GM12878 (cell line): ENCODE measurements around the gene GOLT1B. TPM values are rescaled to one million over a fixed set of nuclear protein-coding genes. Genes with fewer than 3 reads are reported as not detected.

ENCODE experiments used
- CEBPZ ChIP-seq: fragments of 150-350 bp; IDR thresholded peaks from 2 replicates; pipeline ENCODE4 v1.6.1; 2016; ENCODE audit warnings: low read depth, low read length
- EZH2 ChIP-seq: IDR thresholded peaks from 2 replicates; pipeline ENCODE4 v1.6.1; 2012; ENCODE audit warnings: low read depth, mild to moderate bottlenecking, control low read depth, inconsistent platforms, low read length, borderline replicate concordance; ENCODE audit not compliant: control insufficient read depth
- MAX ChIP-seq: IDR thresholded peaks from 2 replicates; pipeline ENCODE4 v1.6.1; 2012; ENCODE audit warnings: low read depth, low read length, improper control_type of control experiment
- MLLT1 ChIP-seq: fragments of 450-650 bp; IDR thresholded peaks from 2 replicates; pipeline ENCODE4 v1.6.1; 2016; ENCODE audit warnings: mild to moderate bottlenecking
- NFYA ChIP-seq: IDR thresholded peaks from 2 replicates; pipeline ENCODE4 v1.6.1; 2011; ENCODE audit warnings: low read depth, mild to moderate bottlenecking, low read length, improper control_type of control experiment, borderline replicate concordance
- POLR2AphosphoS2 ChIP-seq: IDR thresholded peaks from 2 replicates; pipeline ENCODE4 v1.6.1; 2011; ENCODE audit warnings: low read depth, mild to moderate bottlenecking, low read length, improper control_type of control experiment, moderate library complexity
- PRDM15 ChIP-seq: fragments of 450-650 bp; formaldehyde crosslinking; IDR thresholded peaks from 2 replicates; pipeline ENCODE4 v1.4.0; 2020; ENCODE audit warnings: mild to moderate bottlenecking, moderate library complexity
- RUNX3 ChIP-seq: IDR thresholded peaks from 2 replicates; pipeline ENCODE4 v1.6.1; 2012; ENCODE audit warnings: low read length, inconsistent platforms
- polyA plus RNA-seq, 11 experiments: library from polyadenylated mRNA; depleted of rRNA in 4 of 11; unstranded in 6 of 11; stranded (reverse) in 5 of 11; fragments of >200 nt; fragmentation: Nextera tagmentation in 4 of 11; fragmentation: Illumina TruSeq in 1 of 11; extraction: Ambion mirVana in 4 of 11; extraction: Trizol in 1 of 11; gene quantifications; 1 replicate in 1 of 11; 2 replicates in 10 of 11; pipeline versions ENCODE4 v1.2.1 to v1.2.3, GENCODE V29; 2011 to 2016; ENCODE audit warnings: inconsistent platforms in 2 of 11, missing spikeins in 2 of 11, low read depth in 1 of 11
- total RNA-seq, 4 experiments: library from RNA; depleted of rRNA in 3 of 4; stranded (reverse); fragments of >200 nt in 3 of 4; fragmentation: Illumina TruSeq in 1 of 4; extraction: Trizol in 1 of 4; gene quantifications; 2 replicates each; pipeline versions ENCODE4 v1.2.1 to v1.2.3, GENCODE V29; 2013 to 2021

Gene GOLT1B
- total and polyA plus RNA-seq, 10 of the 15 experiments (the other 5 are each of a cell fraction or from before 2014, with no cell fraction given): 18.3 to 77.4 (median 32.9) TPM

- no peak for TF ChIP-seq CEBPZ
- TF ChIP-seq MAX: no peak
- no peak for TF ChIP-seq MLLT1
- no peak for TF ChIP-seq POLR2AphosphoS2
- TF ChIP-seq PRDM15 (CRISPR knock-in tag): no peak
- no peak for TF ChIP-seq RUNX3
- TF ChIP-seq EZH2: no peak
- TF ChIP-seq NFYA: no peak
Observed at GRCh38 chr12:21561158-21561557, 59.6 kb downstream of the GOLT1B start (continued).
